HG03342 (cell line): Measurements from ENCODE around the gene GRB2.
"Not testable (repeated sequence)": the region's sequence is repeated elsewhere in the genome, so short reads cannot be mapped to it uniquely, and the experiment has no call there.

Experiments used
- ATAC-seq: cut with Tn5 transposase; IDR thresholded peaks from one replicate; pipeline ENCODE4 v1.9.1; 2021; ENCODE audit warnings: mild to moderate bottlenecking, moderate library complexity; ENCODE audit not compliant: unreplicated experiment

Gene GRB2

GRCh38 chr17:75388476-75389030 lies 16.9 kb downstream of the GRB2 start:
- ATAC-seq = no peak

GRCh38 chr17:75387771-75388170 lies 17.7 kb downstream of the GRB2 start:
- ATAC-seq = no peak

- no peak for ATAC-seq
Measured at GRCh38 chr17:75386430-75386829, 19.0 kb downstream of the GRB2 start.

GRCh38 chr17:75384751-75385150 lies 20.7 kb downstream of the GRB2 start:
- ATAC-seq = no peak

GRCh38 chr17:75383842-75384195 lies 21.7 kb downstream of the GRB2 start:
- no peak for ATAC-seq

GRCh38 chr17:75380750-75381149 lies 24.7 kb downstream of the GRB2 start:
- ATAC-seq = no peak

- no peak for ATAC-seq
Measured at GRCh38 chr17:75380315-75380714, 25.2 kb downstream of the GRB2 start.

- ATAC-seq = not testable (repeated sequence)
Measured at GRCh38 chr17:75379426-75379825, 26.1 kb downstream of the GRB2 start.

- no peak for ATAC-seq
Measured at GRCh38 chr17:75373280-75373679, 32.2 kb downstream of the GRB2 start.

- no peak for ATAC-seq
Measured at GRCh38 chr17:75371981-75372380, 33.5 kb downstream of the GRB2 start.

GRCh38 chr17:75371339-75371738 lies 34.1 kb downstream of the GRB2 start:
- ATAC-seq = no peak

GRCh38 chr17:75370286-75370915 lies 35.1 kb downstream of the GRB2 start:
- ATAC-seq = no peak

- not testable (repeated sequence) for ATAC-seq
Measured at GRCh38 chr17:75367838-75368789, 37.4 kb downstream of the GRB2 start.

GRCh38 chr17:75367312-75367711 lies 38.2 kb downstream of the GRB2 start:
- ATAC-seq = no peak

- ATAC-seq = no peak
Measured at GRCh38 chr17:75366432-75366831, 39.0 kb downstream of the GRB2 start.

- no peak for ATAC-seq
Measured at GRCh38 chr17:75365931-75366275, 39.6 kb downstream of the GRB2 start.

- ATAC-seq = no peak
Measured at GRCh38 chr17:75365009-75365930, 40.2 kb downstream of the GRB2 start.

GRCh38 chr17:75364078-75364477 lies 41.4 kb downstream of the GRB2 start:
- no peak for ATAC-seq

- ATAC-seq = no peak
Measured at GRCh38 chr17:75361996-75362395, 43.5 kb downstream of the GRB2 start.

GRCh38 chr17:75361344-75361743 lies 44.1 kb downstream of the GRB2 start:
- no peak for ATAC-seq
